Left cardiac atrium (tissue), 4 donors: ENCODE data around the gene TMBIM6. TPM values are rescaled to one million over a fixed set of nuclear protein-coding genes. Genes with fewer than 3 reads are reported as not detected.

Experiments used
- ATAC-seq, 2 donors: fragments of 200-7000 bp; cut with Tn5 transposase; one replicate each; pipeline ENCODE4 v1.9.1; 2020; ENCODE audit warnings: mild to moderate bottlenecking in 2 of 2, moderate library complexity in 2 of 2
- DNase-seq: peaks from one replicate; pipeline ENCODE4 v3.0.0-alpha.2; 2020
- intact Hi-C, 2 donors: fragments of 100-400 bp; cut with DNase I; formaldehyde crosslinking; loops; one replicate each; pipeline versions ENCODE4 v1.14.1 to v1.15.1; 2022 to 2023
- total RNA-seq, 2 donors: library from RNA; stranded (reverse); fragmentation: NEBNext Ultra II Directional; extraction: Animal tissue kit (Norgen Biotek cat#: 25700); gene quantifications; one replicate each; pipeline ENCODE4 v1.2.1, GENCODE V29; 2021
- donor health status: DM: no; HTN: yes; CAD: no.
- donor health status: DM: no; HTN: yes; CAD: no; lungs with severe emphysema.
- donor health status: DM: yes; HTN: yes; CAD: no.
- donor health status: Dilated cardiomyopathy.

Gene TMBIM6
- total RNA-seq, 2 donors from 2014 or later, result 260 to 276 TPM

- intact Hi-C loops, result no loop called here
- ATAC-seq, result no peak
- DNase-seq, result no peak
Measured at GRCh38 chr12:49806877-49807276, 65.5 kb downstream of the TMBIM6 start.

GRCh38 chr12:49807991-49808580, 66.7 kb downstream of the TMBIM6 start:
- intact Hi-C loops, result no loop called here
- no peak for ATAC-seq
- no peak for DNase-seq

GRCh38 chr12:49808686-49809380, 67.5 kb downstream of the TMBIM6 start:
- ATAC-seq (peak; percentile 81 to 85), DNase-seq (peak; percentile 73)
- intact Hi-C loops, result no loop called here

GRCh38 chr12:49809381-49809905, 68.1 kb downstream of the TMBIM6 start:
- intact Hi-C loops, result no loop called here
- DNase-seq, result peak; percentile 56
- peak; percentile 54 to 70 for ATAC-seq

- no peak for DNase-seq
- intact Hi-C loops, result no loop called here
- peak; percentile 4 to 27 for ATAC-seq
Measured at GRCh38 chr12:49809906-49810389, 68.6 kb downstream of the TMBIM6 start.

GRCh38 chr12:49811136-49811535, 69.8 kb downstream of the TMBIM6 start:
- ATAC-seq, result no peak
- intact Hi-C loops, result no loop called here

GRCh38 chr12:49811961-49812401, 70.6 kb downstream of the TMBIM6 start:
- ATAC-seq (no peak), DNase-seq (no peak)
- intact Hi-C loops, result no loop called here

More at GRCh38 chr12:49811136-49811535, 69.8 kb downstream of the TMBIM6 start:
- DNase-seq, result no peak

- no peak for ATAC-seq
- intact Hi-C loops, result no loop called here
Measured at GRCh38 chr12:49813131-49813530, 71.8 kb downstream of the TMBIM6 start.

More at GRCh38 chr12:49813131-49813530, 71.8 kb downstream of the TMBIM6 start:
- no peak for DNase-seq

Other genes starting within 250 kb of the TMBIM6 start
- gene KCNH3, start 202.5 kb upstream of the TMBIM6 start, total RNA-seq, result under 1 TPM; 0.44 to 0.73 TPM
- gene MCRS1, start 173.4 kb upstream of the TMBIM6 start, total RNA-seq, result 10 to 100 TPM; 63.2 to 78.4 TPM
- under 1 TPM; 0.29 to 0.31 TPM for gene FAM186B, start 135.9 kb upstream of the TMBIM6 start, total RNA-seq
- 10 to 100 TPM; 14.3 to 21.1 TPM for gene PRPF40B, start 118.0 kb upstream of the TMBIM6 start, total RNA-seq
- gene FMNL3, start 34.2 kb upstream of the TMBIM6 start, total RNA-seq, result 10 to 100 TPM; 12.2 to 21.2 TPM
- 10 to 100 TPM; 18.6 to 18.8 TPM for gene NCKAP5L, start 86.9 kb downstream of the TMBIM6 start, total RNA-seq
- gene BCDIN3D, start 101.5 kb downstream of the TMBIM6 start, total RNA-seq, result 1 to 10 TPM; 2.9 to 4.0 TPM
- gene FAIM2, start 162.3 kb downstream of the TMBIM6 start, total RNA-seq, result 10 to 100 TPM in 1 of 2 donors, 1 to 10 TPM in 1; 6.4 to 25.9 TPM
- gene AQP2, start 209.2 kb downstream of the TMBIM6 start, total RNA-seq, result under 1 TPM; 0.09 to 0.24 TPM
- gene AQP5, start 220.3 kb downstream of the TMBIM6 start, total RNA-seq, result 1 to 10 TPM; 1.0 to 1.3 TPM
- gene AQP6, start 231.4 kb downstream of the TMBIM6 start, total RNA-seq, result under 1 TPM; 0.13 to 0.77 TPM